Measurements from ENCODE around the gene SF1.

DNA sequence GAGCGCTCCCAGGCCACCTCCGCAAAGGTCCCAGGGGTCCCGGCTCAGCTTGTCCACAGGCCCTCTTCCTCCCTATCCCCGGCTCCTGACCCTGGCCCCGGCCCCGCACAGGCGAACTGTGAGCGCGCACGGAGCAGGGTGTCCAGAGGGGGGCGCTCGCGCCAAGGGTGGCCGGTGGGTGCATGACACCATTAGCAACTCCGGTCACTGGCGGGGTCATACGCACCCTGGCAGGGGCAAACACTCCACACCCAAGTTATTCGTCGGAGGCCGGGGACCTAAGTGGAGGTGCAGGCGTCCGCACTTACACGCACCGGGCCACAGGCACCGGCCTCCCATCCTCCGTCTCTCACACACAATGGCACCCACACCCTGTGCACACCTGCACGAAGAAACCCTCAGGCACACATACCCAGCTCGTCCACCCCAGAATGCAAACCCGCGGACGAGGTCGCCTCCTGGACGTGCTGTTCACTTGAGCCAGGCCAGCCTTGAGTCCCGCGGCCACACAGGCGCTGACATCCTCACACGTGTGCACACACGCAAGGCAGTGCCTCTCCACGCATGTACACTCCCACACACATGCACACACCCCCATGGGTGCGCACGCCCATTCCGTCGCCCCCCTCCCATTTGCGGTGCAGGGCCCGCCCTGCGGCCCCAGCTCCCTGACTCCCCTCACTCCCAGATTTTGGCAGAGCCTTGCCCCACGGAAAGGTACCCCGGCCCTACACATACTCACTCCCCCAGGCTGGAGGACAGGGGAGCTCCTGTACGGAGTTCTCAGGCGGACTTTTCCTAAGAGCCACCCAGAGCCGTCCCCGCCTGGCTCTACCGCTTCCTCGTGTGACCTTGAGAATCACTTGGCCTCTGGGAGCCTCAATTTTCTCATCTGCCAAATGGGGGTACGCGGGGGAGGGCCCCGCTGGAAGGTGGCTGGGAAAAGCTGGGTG lies 34.5 kb downstream of the SF1 start, which contains the start of gene RASGRP2:
- no peak for TF ChIP-seq PKNOX1 (IDR thresholded peaks at IDR 0.05)
- no peak for TF ChIP-seq ZNF384 (IDR thresholded peaks at IDR 0.05)
- TF ChIP-seq FOXA1 (IDR thresholded peaks at IDR 0.05): no peak
- no peak for TF ChIP-seq ELF4 (IDR thresholded peaks at IDR 0.05)
- no peak for TF ChIP-seq SP1 (IDR thresholded peaks at IDR 0.05)
- TF ChIP-seq BHLHE40 (IDR thresholded peaks at IDR 0.05; ENCODE audit: borderline replicate concordance): no peak
- no peak for TF ChIP-seq NFRKB (IDR thresholded peaks at IDR 0.05)
- TF ChIP-seq ARNT (IDR thresholded peaks at IDR 0.05): no peak
- no peak for TF ChIP-seq SUZ12 (IDR thresholded peaks at IDR 0.05)
- TF ChIP-seq CTBP1 (IDR thresholded peaks at IDR 0.05; ENCODE audit: borderline replicate concordance): no peak
- no peak for TF ChIP-seq HDGF (IDR thresholded peaks at IDR 0.05; ENCODE audit: borderline replicate concordance)
- TF ChIP-seq L3MBTL2 (conservative IDR thresholded peaks at IDR 0.05): no peak
- no peak for TF ChIP-seq FOXM1 (IDR thresholded peaks at IDR 0.05; ENCODE audit: borderline replicate concordance)
- no peak for TF ChIP-seq FOXK2 (IDR thresholded peaks at IDR 0.05)
